NCI-H2029 (cell line): ENCODE results near the gene WASF2.
"Not testable (repeated sequence)": the region's sequence is repeated elsewhere in the genome, so short reads cannot be mapped to it uniquely, and the experiment has no call there.

Experiments
- DNase-seq: peaks from one replicate; lab custom pipeline; 2025; lab: John Stamatoyannopoulos, UW

The WASF2 gene

DNA sequence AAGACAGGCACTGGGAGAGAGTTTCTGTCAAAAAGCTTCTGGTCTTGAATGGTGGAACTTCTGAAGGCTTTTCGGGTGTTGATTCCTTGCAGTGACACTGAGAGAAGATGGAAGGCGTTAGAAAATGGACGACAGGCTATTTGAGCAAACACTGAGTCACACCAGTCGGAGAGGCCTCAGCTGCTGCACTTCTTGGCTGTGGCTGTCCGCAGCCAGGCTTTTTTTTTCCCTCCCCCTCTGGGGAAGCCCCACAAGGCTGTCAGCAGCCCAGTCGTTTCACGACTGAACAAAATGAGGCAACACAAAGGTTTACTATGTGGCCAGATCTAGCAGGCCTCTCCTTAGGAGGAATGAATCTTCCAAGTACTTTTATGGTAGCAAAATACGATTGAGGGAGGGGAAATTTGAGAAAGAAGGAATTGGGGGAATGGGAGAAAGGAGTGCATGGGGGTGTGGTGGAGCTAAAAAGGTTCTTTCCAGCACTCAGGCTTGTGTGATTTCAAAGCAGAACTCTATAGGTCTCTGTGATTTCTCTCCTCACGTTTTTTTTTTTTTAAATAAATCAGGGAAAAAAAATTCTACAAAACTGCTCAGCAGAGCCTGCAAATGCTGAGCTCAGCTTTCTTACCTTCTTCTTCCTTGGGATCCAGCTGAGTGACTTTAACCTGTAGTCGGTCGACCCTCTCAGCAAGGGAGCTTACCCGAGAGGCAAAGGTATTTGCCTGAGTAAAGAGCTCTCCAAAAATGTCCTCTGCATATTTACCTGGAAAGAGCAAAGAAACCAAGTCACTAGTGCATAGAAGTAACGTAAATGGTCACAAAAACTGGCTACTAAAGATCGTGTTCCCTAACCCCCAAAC is 71.4 kb downstream of the WASF2 start:
- peak; percentile 12 for DNase-seq

DNA sequence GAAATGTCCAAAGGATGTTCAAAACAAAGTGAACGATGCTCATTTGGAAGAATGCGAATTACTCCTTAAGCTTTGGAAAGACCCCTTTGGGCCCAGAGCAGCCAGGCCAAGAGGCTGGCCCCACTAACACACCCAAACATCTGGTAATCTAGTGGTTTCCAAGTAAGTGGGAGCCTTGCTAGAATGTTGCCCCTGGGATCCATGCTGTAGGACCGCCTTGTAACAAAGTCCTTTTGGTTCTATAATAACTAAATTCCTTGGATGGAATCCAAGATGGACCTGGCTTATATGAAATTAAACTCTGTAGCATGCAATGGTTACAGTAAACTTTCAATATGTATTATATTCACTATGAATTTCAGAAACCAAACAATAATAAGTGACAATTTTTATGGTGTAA is 72.3 kb downstream of the WASF2 start:
- no peak for DNase-seq

DNA sequence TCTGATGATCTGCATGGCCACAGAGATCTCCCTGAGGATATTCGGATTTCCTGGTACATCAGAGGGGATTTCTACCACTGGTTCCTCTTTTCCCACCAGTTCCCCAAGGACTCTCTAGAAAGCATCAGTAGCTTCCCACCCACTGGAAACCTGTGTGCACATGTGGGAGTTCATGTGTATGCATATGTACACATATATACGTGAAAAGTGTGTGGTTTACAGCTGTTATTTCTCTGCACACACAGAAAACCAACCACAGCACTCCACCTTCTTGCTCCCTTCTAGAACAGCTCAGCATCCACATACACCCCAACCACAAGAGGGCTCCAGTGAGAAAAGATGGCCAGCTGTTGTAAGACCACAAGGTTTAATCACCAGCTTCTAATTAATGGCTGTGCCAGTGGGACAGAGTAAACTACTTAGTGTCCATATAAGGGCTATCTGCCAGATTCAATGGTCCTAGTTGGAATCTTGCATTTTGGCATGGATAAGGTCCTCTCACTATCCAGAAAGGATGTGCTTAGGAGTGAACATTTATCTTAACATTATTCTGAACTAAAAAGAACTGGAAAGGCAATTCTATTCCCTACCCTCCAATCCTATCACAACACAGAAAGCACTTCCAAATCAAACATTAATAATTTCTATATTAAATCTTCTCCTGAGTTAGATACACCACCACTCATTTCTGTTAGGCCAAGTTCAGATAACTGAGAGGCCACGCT is 73.4 kb downstream of the WASF2 start:
- DNase-seq: peak; percentile 46

DNA sequence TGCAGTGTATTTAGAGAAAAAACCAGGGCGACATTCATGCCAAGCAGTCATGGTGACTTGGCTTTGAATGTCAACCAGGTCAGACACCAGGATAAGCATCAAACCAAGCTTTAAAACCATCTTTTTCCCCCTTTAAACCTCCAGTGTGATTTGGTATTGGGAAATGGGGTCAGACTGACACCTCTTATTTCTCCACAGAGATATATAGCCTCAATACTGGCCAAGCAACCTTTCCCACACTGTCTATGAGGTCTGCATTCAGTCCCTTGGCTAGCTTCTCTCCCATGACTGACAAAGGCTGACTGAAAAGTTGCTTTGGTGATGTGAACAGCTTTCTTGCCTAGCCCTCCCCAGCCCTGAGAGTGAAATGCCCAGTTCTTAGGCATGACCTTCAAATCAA is 75.9 kb downstream of the WASF2 start:
- no peak for DNase-seq

DNA sequence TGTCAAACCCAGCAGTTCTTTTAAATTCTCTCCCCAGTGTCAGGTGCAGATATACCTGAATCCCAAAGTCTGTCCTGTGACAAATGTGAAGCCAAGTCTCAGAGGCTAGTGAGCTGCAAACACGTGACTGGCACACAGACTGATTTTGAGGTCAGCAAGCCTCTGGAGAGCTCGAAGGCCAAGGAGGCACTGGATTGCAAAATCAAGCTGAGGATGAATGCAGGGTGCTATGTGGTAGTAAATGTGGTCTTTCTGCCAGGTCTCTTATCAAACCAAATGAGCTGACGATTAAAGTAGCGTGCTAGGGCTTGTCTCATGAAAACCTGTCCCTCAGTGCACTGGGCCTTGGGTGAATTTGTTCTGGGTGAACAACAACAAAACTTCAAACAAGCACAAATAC is 77.0 kb downstream of the WASF2 start:
- DNase-seq: no peak

DNA sequence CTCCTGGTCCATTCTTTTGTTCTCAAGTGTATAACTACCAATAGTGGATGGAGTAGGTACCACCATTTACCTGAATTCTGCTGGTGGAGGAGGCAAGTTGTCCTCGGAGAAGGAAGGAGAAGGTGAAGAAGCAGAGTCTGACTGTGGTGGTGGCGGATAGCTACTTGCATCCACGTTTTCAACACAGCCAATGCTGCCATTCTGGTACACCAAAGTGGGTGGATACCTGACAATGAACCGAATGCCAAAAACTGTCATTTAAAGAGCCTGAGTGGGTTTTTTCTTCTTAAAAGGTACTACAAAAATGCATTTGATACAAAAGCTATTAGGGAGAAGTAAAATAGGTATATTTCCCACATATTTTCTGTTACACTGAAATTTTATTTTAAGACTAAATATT is 77.5 kb downstream of the WASF2 start:
- no peak for DNase-seq

DNA sequence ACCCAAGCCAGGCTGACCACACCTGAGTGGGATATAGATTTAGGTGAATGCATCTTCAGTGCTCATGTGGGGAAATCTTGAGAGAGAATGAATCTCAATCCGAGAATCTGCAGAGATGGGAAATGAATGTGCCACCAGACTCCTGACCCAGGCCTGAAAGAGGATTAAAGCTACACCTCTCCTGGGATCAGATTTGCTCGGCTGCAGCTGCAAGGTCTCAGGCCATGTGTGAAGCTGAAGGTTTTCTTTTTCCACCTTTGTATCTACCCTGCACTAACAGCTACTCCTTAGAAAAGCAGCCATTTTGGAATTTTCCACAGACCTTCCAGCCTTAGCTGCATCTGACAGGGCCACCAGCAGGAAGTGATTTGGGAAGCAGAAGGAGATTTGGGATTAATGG is 79.3 kb downstream of the WASF2 start:
- DNase-seq: no peak

DNA sequence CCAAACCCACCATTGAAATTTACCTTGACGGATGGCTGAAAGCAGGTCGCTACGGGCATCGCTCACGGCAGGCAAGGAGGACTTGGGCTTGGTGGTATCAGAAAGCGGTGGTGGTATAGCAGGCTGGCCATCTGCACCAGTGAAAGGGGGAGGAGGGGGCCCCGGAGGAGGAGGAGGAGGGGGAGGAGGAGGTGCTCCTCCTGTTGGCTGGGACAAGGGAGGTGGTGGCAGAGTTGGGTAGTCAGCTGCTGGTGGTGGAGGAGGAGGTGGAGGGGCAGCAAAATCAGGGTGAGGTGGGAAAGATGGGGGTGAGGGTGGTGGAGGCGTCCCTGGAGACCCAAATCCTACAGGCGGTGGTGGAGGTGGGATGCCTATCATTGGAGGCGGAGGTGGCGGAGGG is 80.3 kb downstream of the WASF2 start:
- no peak for DNase-seq

DNA sequence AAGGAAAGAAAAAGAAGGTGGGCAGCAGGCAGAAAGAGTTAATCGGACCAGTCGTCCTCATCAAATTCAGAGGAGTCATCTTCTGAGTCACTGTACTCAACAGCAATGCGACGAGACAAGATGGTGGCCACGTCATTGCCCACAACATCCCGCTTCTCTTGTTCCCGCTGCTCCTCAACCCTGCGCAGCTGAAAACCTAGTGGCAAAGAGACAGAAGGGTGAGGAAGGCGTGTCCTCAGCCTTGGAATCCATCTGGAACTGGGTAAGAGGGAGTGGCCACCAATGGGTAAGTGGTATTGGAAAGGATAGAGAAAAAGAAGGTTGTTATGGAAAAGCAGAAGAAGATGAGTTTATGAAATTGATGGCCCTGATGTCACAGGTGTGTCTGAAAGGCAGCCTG is 81.8 kb downstream of the WASF2 start:
- no peak for DNase-seq

DNA sequence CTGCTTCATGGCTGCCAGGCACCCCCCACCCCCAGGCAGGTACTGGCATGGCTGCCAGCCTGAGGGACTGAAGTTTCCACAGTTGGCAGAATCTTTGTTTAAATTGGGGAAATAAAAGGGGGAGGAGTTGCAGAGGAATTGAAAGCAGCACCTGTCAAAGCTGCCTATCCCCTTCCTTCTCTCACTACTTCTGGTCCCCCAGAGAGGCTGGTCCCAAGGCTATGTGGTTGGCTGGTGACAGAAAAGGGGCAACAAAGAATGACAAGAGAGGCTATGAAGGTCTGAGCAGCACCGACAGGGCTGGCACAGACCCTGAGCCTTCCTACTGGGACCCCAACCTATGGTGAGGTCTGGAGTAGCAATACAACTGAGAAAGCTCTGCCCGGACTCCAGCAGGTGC is 83.2 kb downstream of the WASF2 start:
- not testable (repeated sequence) for DNase-seq

DNA sequence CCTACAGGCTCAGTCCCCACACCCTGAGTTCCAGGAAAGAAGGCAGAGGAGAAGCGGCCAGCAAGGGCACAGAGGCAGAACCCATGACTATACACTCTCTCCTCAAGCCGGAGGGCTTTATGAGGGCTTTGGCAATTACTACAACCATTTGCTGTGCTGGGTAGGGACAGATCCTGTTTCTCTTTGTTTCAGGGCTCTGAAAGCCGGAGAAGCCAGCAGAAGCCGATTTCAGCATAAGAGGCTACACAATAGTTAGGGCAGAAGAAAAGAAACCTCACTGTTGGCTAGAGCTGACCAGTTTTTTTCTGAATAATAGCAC is 83.6 kb downstream of the WASF2 start:
- DNase-seq: peak; percentile 28

DNA sequence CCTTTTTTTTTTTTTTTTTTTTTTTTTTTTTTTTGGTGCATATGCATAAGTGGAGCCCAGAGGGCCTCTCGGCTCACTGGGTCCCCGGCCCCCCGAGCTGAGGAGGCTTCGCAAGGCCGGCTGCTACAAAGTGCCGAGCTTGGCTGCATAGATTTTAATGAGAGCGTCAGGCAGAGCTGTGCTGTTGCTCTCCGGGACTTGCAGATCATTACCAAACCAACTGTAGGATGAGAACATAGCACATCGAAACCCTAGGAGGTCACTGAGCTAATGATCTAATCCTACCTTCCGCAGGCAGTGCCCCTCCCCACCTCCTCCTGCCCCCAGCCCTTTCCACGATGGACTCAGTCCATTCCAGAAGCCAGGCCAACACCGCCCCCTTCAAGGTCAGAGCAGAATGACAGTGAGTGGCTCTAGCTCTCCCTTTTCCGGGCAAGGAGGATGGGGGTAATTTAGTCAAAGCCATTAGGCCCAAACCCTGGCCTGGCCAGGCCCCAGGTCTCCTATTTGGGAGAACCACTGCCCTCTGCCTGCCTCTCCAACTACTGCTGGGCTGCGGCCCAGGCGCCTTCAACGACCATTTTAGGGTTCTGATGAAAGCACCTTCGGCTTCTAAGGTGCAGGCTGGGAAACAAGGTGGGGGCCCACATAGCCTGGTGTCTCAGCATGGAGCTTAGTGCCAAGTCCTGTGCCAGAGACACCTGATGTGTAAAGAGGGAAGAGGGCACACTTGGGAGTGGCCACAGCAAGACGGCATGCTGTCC is 84.2 kb downstream of the WASF2 start:
- DNase-seq: not testable (repeated sequence)

DNA sequence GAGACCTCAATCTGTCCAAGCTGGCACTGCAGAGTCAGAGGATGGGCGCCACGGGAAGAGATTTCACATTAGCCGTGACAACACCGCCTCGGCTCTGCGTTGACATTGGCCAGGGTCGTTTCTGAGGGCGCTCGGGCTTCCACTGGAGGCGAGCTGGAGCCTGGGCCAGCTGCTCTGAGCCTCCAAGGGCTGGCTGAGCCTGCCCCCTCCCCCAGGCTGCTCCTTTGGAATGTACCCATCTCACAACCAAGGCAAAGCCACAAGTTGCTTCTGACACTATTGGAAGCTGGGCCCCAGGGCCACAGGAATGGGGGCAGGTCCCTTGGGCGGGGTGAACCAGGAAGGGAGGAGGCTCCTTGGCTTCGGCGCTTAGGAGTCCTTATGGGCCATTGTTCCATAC is 84.9 kb downstream of the WASF2 start:
- DNase-seq: no peak

DNA sequence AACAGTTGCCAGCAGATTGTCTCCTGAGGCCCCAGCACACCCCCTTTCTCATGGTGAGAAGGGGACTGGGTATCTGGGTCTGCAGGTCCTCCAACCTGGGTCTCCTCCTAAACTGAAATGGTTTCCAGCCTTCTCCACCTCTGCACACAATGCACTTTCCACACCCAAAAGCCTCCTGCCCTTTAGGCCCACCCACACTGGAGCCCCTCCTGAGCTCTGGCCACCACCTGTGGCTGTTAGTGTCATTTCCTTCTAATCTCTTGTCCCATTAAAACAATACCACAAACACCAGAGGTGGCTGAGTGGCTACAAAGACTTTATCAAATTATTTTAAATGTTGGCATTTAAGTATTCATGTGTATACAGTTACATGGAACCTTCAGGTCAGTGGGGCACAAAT is 86.0 kb downstream of the WASF2 start:
- DNase-seq: no peak

DNA sequence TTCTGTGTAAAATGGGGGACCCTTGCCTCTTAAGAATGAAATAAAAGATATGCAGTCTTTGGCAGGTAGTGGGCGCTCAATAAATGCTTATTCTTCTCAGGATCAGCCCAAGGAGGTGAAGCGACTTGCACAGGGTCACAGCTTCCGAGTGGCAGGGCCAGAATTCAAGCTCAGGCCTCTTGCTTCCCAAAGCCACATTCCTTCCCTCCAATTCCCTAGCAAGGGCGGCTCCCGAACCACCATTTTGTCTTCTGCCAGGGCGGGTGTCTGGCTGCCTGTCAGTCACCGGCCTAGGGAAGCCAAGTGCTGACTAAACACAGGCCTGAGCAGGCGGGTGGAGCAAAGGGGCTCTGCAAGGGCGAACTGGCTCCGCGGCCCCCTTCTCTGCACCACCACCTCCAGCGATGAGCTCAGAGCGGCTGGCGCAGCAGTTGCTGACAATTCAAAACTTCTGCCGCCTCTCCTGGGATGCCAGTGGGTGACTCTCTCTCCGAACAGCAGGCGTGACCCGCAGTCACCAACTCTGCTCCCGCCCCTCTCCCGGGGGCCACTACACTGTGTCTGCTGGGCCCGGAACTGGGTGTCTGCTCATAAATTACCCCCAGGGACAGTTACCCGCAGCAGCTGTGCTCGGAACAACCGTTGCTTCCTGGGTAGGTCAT is 86.8 kb downstream of the WASF2 start:
- DNase-seq: no peak

DNA sequence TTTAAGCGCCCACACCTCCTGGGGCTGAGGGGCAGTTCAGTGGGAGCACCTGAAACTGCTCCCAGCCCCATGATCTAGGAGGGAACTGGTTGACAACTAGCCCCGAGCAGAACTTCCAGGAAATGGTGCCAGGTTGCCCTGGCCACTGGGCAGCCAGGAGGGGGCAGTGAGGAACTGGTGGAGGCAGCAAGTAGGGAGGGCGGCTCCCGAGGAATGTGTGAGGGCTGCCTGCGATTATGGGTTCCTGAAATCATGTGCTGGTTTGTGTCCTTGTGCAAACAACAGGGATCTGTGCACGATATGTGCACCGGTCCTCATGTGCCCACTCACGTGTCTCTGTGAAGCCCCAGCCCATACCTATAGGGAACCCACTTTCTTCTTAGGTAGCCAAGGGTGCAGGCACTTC is 87.6 kb downstream of the WASF2 start:
- peak; percentile 6 for DNase-seq

DNA sequence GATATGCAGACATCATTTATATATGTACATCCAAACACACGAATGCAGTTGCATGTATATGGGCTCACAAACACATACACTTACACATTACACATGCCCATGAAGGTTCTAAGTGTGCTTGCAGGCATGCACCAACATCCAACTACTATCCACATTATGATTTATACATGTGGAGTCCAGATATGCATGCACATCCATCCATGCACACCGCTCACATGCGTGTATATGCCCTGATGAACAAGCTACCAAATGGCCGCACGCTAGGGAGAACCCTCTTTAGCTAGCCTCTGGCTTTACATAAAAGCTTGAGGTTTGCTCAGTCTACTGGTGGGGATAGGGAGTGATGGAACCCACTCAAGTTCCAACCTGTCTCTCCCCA is 89.0 kb downstream of the WASF2 start:
- no peak for DNase-seq

DNA sequence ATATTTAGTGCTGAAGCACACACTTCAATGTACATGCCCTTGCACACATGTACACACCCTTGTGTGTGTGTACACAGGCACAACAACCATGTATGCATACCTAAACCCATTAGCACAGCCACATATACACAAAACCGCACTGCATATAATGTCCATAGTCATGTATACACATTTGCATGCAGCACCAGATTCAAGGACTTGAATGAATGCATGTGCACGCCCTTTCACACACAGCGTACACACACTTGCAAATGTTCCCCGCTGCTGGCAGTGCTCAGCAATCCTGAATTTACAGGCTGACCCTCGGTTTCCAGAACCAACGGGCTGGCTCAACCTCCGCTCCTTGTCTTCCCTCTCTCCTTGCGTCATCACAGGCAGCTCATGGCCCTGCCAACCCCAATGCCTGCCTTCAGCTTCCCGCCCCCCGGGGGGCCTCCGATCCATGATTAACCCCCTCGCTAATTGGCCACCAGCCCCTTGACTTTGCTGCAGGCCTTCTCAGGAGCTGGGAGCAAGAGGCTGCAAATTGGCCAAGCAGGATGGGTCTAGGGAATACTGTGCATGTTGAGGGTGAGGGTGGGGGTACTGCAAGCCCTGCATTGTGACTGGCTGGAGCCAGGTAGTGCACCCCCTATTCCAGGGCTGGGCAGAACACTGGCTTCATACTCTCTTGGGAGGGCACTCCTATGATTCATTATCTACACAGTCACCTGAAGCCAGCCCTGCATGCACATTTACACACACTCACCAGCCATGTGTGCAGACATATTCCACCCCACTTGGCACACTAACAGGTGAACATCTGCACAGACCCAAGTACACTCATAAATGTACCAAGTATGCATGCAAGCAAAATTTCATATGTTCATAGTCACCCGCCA is 89.6 kb downstream of the WASF2 start:
- DNase-seq: no peak

DNA sequence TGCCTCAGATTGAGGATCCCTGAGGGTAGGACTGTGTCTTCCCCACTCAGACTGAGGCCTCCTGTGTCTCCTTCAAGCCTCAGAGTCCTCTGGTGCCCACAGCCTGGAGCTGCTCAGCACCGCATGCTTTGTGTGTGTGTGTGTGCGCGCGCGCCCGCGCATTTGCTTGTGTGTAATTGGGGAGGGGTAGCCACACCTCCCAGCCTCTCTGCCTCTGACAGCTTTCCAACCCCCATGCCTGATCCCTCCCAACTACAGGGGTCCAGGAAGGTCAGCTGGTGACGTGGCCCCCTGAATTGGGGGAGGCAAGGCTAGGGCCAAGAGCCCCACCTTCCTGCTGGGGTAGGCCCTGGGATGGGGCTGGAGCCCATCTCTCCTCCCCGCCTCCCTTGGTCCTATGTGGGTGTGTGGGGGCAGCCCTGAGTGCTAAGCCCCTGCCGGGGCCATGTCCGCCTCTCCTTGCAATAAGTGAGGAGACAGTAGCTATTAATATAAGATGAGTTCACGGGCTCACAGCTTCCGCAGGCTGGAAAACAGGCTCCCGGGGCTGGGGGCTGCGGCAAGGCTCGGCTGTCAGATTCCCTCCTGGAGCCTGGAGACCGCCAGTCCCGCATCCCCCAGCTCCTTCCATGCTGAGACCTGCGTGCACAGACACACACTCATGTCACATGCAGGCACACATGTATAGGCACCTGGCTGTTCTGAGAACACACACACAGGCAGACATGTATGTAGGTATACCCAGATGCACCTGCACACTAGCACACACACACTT is 90.5 kb downstream of the WASF2 start:
- no peak for DNase-seq

DNA sequence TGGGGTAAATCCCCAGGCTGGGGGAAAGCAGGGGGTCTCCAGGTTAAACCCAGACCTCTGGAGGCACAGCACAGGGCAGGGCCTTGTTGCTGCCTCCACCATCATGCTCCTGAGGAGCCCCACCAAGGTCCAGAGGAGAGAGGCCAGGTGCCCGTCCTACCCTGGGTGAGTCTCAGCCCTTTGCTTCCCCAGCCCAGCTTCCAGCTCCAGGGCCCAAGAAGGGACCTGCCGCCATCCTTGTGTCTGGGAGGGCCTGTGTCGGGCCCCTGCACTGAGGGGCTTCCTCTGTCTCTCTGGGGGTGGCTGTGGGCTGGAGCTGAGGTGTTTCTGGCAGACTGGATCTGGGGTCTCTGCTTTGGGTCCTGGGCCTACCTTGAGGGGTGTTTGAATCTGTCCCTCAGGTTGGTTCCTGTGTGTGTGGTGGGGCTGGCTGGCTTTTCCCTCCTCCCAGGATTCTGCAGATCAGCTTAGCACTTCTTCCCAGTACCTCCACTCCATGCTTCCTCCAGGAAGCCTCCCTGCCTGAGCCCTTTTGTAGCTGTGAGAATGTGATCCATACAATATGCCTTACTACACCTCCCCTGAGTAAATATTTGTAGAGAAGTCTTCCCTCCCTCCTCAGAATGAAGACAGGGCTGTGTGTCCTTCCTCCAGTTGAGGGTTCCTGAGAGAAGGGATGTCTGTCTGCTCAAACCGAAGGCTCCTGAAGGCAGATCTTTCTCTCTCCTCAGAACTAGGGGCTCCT is 91.4 kb downstream of the WASF2 start:
- no peak for DNase-seq
